GM21786 (cell line): Measurements from ENCODE around the gene KCNQ2.

Experiments
- ATAC-seq: cut with Tn5 transposase; IDR thresholded peaks from one replicate; pipeline ENCODE4 v1.9.1; 2021; ENCODE audit not compliant: unreplicated experiment

The KCNQ2 gene

GRCh38 chr20:63456429-63457284 is 15.8 kb downstream of the KCNQ2 start:
- ATAC-seq, result no peak

GRCh38 chr20:63455568-63455859 is 16.9 kb downstream of the KCNQ2 start:
- no peak for ATAC-seq

DNA sequence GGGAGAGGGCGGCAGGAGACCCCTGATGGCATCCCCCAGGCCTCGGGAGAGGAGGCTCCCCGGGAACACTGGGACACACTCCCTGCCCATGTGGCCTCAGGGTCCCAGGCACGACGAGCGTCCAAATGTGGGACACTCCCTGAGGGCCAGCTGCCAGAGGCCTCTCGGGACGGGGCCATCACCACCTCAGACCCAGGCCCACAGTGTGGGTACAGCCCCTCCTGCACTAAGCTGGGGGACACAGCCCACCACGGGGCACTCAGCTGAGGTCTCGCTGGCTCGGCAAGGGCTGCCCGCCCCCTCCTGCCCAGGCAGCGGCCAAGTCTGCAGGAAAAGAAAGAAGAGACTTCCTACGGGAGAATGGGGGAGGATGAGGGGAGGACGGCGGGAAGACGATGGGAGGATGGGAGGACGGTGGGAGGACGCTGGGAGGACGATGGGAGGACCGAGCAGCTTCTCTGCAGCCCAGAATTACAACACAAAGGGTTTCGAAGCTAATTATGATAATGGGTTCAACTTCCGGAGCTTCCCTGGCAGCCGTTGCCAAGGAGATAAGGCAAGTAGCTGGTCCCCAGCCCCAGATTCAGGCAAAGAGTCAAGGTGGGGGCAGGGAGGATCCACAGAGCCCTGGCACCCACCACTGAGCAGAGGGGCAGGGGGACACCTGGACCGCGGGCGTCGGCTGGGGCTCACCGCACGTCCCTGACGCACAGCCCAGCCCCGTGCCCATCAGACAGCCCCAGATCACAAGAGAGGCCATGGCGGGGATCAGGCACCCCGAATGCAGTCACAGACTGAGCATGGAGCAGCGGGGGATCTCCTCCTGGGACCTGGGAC is 17.5 kb downstream of the KCNQ2 start:
- ATAC-seq, result no peak

- no peak for ATAC-seq
Observed at GRCh38 chr20:63452821-63453523, 19.5 kb downstream of the KCNQ2 start.

DNA sequence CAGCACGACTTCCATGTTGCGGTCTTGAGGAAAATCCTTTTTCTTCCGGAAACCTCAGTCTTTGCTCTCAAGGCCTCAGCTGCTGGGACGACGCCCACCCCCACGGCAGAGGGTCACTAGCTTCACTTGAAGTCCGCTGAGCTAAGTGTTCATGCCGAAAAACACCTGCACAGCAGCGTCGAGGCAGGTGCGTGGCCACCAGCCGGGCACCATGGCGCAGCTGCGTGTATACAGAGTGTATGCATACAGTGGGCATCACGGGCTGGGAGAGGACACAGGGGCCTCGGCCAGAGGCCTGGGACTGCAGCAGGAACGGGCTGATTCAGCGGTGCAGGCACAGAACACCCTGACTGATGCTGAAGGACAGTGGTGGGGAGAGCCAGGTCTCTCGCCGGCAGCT is 20.1 kb downstream of the KCNQ2 start:
- no peak for ATAC-seq

DNA sequence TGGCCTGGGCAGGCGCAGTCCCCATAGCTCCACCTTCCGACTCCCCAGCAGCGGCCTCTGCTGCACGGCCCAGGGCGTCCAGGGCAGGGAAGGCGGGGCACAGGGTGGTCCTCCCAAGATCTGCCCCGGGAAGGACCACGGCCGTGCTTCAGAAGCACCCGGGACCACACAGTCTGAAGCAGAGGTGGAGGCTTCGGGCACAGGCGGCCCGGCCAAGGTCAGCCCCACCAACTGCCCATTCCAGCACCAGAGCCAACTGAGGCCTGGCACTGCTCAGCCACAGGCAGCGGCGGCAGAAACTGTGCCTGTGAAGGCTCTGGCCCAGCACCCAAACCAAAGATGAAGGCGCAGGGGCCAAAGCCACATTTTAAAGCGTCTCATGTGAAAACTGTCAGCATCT is 20.6 kb downstream of the KCNQ2 start:
- ATAC-seq, result no peak

DNA sequence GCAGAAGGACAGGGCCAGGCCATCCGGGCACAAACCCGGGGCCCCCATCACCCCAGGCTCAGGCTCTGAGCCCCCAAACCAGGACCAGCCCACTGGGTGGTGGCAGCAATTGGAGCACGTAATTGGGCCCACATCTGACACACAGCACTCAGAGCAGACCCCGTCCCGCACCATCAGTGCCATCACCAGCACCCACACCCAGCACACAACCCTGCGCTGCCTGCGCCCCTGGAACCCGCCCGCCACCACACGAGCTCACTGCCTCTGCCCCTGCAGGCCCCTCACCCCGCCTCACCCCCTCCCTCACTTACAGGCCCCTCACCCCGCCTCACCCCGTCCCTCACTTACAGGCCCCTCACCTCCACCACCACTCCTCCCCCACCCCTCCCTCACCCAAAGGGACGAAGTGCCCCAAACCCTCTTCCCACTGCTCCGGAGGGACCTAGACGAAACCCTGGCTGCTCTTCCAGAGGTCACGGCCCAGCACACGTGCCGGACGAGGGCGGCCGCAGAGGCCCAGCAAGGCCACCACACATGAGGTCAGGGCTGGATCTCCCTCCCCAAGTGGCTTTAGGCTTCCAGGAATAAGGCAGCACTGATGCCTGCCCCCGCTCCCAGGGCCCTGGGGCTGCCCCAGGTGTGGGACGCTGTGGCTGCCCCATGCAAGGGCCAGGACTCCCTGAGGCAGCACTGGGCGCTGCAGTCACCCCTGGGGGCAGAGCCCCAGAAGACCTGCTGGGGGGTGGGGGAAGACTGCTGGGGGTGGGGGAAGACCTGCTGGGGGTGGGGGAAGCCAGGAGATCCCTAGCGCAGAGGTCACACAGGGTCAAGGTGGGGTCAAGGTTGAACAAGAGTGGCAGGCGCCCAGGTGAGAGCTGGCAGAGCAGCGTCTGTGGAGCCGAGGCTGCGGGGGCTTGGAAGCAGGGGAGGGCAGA is 22.4 kb downstream of the KCNQ2 start:
- no peak for ATAC-seq

DNA sequence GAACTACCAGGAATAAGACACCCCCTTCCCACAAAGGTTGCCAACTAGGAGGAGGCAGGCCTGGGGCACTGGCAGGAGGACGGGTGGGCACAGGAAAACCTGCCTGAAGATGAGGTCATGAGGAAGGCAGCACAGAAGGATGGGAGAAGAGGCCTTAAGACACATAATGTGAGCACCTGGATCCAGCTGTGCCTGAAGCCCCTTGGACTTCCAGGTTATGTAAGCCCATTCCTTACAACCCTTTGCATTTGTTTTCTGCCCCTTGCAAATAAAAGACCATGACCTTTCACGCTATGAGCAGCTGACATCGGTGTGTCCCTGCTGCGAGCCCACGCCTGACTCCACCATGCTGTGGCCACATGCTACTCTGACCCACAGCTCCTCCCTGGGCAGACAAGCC is 23.4 kb downstream of the KCNQ2 start:
- no peak for ATAC-seq

DNA sequence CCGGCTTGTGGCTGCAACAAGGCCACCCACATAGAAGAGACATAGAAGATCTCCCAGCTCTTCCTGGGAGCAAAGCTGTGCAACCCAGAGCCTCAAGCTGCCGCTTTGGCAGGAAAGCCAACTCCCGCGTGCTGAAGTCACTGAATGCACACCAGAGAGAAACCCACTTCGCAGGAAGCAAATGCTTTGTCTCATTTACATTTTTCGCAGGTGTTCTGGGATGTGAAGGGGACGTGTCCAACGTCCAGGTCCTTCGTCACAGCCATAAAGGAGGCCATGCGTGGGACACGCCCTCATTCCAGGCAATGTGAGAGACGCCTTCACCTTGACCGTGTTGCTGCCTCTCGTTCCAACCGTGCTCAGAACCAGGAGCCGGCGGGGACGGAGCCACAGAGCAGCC is 24.4 kb downstream of the KCNQ2 start:
- no peak for ATAC-seq

- ATAC-seq, result no peak
Observed at GRCh38 chr20:63447320-63447719, 25.1 kb downstream of the KCNQ2 start.

DNA sequence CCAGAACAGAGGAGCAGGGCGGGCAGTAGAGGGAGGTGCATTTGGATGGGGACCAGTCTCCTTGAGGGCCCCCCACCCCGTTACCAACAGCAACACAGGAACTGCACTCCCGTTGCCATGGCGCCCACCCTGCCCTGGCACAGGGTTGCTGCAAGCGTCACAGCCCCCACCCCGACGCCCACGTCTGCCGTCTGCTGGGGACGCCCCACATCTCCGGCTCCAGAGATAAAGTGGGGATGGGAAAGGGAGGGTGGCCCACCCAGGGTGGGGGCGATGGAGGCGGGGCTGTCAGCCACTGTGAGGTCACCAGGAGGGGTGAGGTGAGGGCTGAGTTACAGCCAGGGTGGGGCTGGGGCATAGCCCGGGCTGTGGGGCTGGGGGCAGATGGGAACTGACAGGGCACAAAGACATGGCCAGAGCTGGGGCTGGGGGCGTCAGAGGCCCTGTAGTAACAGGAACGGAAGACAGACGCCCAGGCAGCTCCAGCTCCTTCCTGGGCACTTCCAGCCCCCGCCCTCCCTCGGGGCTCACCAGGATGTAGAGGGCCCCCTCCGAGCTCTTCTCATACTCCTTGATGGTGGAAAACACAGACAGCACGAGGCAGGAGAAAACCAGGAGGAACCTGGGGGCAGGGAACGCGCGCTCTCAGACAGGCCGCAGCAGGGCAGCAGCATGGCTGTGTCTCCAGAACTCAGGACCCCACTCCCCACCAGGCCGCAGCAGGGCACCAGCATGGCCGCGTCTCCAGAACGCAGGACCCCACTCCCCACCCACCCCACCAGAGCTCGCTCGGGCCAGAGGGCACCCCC is 26.0 kb downstream of the KCNQ2 start:
- no peak for ATAC-seq

DNA sequence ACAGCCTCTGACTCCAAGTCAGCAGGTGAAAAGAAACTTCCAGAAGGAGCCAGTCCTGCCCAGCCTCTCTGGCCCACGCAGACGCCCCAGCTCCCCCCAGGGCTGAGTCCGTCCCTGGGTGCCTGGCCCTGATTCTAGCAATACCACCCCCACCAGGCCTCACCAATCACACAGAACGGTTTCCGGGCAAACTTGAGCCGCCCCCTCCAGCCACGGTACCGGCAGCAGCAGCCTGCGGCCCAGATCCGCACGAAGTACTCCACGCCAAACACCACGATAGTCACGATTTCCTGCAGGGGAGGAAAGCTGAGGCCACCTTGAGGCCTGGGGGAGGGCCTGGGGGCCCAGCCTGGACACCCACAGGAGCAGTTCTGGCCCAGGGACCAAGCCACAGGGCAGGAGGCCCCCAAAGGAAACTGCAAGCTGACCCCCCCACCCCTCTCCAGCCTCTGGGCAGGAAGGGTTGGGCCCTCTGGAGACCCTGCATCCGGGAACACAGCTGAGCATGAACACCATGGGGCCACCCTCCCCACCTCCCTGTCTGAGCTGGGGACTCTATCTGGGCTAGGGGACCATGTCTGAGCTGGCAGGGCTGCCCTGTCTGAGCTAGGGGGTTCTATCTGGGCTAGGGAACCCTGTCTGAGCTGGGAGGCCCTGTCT is 27.2 kb downstream of the KCNQ2 start:
- ATAC-seq, result no peak

DNA sequence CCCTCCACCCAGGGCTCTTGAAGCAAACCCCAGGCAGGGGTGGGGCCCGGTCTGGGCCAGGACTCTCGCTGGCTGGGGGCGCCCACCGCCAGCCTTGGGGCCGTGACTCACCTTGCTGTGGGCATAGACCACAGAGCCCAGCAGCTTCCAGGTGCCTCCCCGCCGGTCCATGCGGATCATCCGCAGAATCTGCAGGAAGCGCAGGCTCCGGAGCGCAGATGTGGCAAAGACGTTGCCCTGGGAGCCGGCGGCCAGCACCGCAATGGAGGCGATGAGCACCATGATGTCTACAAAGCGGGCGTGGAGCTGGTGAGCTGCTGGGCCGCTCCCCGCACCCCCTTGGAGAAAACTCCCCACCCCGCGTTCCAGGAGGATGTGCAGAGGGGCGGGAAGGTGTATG is 27.9 kb downstream of the KCNQ2 start:
- ATAC-seq, result no peak

GRCh38 chr20:63443606-63444395 is 28.7 kb downstream of the KCNQ2 start:
- no peak for ATAC-seq

DNA sequence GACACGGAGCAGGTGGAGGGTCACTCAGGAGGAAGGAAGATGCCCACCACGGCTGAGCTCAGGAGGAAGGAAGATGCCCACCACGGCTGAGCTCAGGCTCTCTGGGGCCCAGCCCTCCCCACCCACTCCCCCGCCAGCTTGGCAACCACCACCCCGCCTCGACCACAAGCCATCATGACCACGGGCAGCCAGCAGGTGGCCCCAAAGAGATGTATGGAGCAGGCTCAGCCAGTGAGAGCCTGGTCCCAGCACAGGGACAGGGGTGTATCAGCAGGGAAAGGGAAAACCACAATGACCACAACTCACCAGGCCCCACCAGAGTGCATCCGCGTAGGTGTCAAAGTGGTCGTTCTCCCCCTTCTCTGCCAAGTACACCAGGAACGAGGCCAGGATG is 30.4 kb downstream of the KCNQ2 start:
- ATAC-seq, result no peak

- peak; percentile 52 for ATAC-seq
Observed at GRCh38 chr20:63441136-63442099, 31.0 kb downstream of the KCNQ2 start.

- no peak for ATAC-seq
Observed at GRCh38 chr20:63440366-63440955, 32.0 kb downstream of the KCNQ2 start.
